Measurements from ENCODE around the gene CRHR1.

DNA sequence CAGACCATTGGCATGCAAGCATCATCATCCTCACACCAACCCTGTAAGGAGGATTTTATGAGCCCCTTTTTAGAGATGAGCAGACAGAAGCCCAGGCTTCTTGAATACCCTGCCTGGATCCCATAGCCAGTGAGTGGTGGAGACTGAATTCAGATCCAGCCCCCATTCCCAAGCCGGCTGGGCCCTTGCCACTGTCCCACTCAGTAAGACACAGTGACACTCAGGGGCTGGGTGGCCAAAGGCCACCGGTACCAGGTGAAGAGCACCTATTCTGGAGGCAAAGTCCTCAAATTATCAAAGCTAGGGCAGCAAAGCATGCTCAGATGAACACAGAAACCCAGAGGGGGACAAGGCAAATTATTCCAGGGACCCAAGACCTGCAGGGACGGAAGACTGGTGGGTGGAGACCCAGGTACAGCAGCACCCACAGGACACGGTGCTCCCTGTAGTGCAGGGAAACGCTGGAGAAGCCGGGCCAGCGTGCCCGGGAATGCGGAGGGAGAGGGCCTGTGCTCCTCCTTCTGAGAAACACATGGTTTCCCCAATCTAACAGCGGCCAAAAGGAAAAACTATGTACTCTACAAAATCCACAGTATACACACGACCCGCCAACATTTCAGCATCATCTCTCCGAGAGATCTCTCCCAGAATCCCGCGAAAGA is 33.2 kb upstream of the CRHR1 start:
- no peak for TF ChIP-seq CEBPB (IDR thresholded peaks at IDR 0.05)
- TF ChIP-seq TCF12 (IDR thresholded peaks at IDR 0.05; ENCODE audit: low read depth) = no peak
- TF ChIP-seq EP300 (IDR thresholded peaks at IDR 0.05; ENCODE audit: borderline replicate concordance) = no peak
- no peak for TF ChIP-seq FOXM1 (IDR thresholded peaks at IDR 0.05; ENCODE audit: borderline replicate concordance, low read depth)
- TF ChIP-seq, protein P1, sequence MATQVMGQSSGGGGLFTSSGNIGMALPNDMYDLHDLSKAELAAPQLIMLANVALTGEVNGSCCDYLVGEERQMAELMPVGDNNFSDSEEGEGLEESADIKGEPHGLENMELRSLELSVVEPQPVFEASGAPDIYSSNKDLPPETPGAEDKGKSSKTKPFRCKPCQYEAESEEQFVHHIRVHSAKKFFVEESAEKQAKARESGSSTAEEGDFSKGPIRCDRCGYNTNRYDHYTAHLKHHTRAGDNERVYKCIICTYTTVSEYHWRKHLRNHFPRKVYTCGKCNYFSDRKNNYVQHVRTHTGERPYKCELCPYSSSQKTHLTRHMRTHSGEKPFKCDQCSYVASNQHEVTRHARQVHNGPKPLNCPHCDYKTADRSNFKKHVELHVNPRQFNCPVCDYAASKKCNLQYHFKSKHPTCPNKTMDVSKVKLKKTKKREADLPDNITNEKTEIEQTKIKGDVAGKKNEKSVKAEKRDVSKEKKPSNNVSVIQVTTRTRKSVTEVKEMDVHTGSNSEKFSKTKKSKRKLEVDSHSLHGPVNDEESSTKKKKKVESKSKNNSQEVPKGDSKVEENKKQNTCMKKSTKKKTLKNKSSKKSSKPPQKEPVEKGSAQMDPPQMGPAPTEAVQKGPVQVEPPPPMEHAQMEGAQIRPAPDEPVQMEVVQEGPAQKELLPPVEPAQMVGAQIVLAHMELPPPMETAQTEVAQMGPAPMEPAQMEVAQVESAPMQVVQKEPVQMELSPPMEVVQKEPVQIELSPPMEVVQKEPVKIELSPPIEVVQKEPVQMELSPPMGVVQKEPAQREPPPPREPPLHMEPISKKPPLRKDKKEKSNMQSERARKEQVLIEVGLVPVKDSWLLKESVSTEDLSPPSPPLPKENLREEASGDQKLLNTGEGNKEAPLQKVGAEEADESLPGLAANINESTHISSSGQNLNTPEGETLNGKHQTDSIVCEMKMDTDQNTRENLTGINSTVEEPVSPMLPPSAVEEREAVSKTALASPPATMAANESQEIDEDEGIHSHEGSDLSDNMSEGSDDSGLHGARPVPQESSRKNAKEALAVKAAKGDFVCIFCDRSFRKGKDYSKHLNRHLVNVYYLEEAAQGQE (IDR thresholded peaks at IDR 0.05; ENCODE audit: low read depth) = no peak
- no peak for TF ChIP-seq YY1 (IDR thresholded peaks at IDR 0.05; ENCODE audit: low read depth)
- TF ChIP-seq RAD21 (IDR thresholded peaks at IDR 0.05; ENCODE audit: low read depth) = no peak
- TF ChIP-seq NFIC (IDR thresholded peaks at IDR 0.05) = no peak
- TF ChIP-seq, protein P2, sequence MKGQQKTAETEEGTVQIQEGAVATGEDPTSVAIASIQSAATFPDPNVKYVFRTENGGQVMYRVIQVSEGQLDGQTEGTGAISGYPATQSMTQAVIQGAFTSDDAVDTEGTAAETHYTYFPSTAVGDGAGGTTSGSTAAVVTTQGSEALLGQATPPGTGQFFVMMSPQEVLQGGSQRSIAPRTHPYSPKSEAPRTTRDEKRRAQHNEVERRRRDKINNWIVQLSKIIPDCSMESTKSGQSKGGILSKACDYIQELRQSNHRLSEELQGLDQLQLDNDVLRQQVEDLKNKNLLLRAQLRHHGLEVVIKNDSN (IDR thresholded peaks at IDR 0.05) = no peak
- TF ChIP-seq, protein P3, sequence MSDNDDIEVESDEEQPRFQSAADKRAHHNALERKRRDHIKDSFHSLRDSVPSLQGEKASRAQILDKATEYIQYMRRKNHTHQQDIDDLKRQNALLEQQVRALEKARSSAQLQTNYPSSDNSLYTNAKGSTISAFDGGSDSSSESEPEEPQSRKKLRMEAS (IDR thresholded peaks at IDR 0.05) = no peak

Measured in Ishikawa (cell line).